HG03097 (cell line): ENCODE measurements around the gene CYP4A22.
"Not testable (repeated sequence)": the region's sequence is repeated elsewhere in the genome, so short reads cannot be mapped to it uniquely, and the experiment has no call there.

Source experiments
- ATAC-seq: cut with Tn5 transposase; IDR thresholded peaks from one replicate; pipeline ENCODE4 v1.9.1; 2021; ENCODE audit not compliant: unreplicated experiment, low FRiP score

Gene CYP4A22, protein sequence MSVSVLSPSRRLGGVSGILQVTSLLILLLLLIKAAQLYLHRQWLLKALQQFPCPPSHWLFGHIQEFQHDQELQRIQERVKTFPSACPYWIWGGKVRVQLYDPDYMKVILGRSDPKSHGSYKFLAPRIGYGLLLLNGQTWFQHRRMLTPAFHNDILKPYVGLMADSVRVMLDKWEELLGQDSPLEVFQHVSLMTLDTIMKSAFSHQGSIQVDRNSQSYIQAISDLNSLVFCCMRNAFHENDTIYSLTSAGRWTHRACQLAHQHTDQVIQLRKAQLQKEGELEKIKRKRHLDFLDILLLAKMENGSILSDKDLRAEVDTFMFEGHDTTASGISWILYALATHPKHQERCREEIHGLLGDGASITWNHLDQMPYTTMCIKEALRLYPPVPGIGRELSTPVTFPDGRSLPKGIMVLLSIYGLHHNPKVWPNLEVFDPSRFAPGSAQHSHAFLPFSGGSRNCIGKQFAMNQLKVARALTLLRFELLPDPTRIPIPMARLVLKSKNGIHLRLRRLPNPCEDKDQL

DNA sequence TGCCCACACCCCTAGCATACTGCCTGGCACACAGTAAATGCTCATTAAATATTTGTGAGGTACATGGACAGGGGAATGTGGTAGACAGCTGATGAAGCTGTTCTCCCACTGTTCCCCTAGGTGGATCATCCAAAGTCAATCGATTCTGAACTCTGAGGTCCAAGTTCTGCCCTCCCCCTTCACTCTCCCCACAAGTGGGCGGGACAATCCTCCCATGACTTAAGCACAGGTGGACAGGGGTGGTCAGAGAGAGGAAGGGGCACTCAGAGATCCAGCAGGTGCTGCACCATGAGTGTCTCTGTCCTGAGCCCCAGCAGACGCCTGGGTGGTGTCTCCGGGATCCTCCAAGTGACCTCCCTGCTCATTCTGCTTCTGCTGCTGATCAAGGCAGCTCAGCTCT is at the start of gene CYP4A22:
Gene CYP4A22, plus strand, starts transcription at position 244 of the 400 bp plus-strand sequence. Its CDS starts 45 bp downstream, at position 289.
- no peak for ATAC-seq

DNA sequence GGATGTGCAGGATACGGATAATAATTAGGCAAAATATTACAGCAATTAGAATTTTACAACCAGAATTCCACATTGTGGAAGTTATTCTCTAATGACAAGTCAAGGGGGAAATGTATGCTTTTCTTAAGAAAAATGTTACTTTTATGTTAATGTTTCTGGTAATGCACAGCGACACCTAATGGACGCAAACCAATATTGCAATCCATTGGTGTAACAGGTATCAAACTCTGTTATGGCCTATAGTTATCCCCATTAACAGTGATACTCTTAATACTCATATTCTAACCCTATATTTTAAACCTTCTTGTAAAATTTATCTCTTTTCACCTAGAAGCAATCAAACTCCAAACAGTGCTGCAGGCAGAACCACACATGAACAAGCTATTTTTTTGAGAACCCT is 47.9 kb upstream of the CYP4A22 start:
- ATAC-seq: not testable (repeated sequence)

DNA sequence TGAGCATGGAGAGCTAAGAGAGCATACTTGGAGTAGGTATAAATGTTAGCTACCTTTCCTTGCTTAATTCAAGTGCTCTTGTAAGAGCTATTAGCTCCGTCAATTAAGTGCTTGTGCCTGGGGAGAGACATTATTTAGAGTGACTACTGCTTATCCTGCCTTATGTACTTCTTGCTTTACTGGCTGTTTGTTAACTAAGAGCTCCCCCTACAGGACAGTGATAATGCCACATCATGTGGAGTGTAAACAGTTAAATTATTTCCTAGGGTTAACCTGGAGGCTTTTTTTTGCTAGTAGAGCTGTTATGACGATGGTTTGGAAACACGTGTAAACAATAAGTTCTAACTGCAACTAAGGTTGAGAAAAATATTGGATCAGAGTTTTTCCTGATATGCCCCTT is 45.8 kb upstream of the CYP4A22 start:
- not testable (repeated sequence) for ATAC-seq

GRCh38 chr1:47104816-47105215 is 32.4 kb upstream of the CYP4A22 start:
- no peak for ATAC-seq

DNA sequence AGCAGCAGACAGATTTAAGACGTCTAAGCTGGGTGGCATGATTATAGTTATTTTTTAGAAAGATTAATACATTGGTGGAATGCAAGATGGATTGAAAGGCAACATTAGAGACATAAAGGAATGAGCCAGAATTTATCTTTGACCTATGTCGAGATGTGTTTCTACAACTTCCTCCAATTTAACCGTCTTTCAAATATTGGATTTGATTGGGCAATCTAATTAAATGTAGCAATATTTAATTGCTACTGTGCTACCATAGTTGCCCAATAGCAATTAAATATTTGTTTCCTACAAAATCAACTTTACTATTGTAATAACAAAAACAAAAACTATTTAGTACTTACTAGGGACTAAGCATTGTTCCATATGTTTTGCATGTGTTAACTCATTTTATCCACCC is 30.4 kb upstream of the CYP4A22 start:
- no peak for ATAC-seq

DNA sequence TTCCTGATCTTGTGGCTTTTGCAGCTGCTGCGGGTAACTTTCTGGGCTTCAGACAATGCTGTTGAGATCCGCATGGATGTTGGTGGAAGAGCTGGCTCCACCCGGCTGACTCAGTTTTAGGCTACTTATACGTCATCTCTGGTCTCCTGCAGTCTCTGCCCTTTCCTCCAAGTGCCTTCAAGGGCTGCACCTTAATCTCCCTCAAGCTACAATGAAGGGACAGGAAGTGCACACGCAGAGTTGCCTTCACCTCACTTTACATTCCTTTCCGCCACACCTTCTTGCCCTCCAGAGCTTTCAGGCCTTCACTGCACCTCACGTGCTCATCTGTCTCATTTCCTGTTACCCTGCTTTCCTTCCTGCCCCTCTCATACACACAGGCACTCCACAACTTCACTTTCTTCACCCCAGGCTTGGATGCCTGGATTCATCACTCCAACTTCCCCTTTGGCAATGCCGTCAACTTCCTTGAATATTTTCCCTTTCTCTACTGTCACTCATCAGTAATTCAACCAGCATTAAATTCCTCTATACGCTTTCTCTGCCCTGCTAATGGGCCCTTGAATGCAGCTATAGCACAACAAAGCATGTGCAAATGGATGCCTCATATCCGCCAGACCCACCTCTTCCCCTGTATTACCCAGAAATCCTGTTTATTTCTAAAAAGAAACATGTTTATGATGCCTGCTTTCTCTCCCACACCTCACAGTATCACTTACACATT is 29.2 kb upstream of the CYP4A22 start:
- not testable (repeated sequence) for ATAC-seq

DNA sequence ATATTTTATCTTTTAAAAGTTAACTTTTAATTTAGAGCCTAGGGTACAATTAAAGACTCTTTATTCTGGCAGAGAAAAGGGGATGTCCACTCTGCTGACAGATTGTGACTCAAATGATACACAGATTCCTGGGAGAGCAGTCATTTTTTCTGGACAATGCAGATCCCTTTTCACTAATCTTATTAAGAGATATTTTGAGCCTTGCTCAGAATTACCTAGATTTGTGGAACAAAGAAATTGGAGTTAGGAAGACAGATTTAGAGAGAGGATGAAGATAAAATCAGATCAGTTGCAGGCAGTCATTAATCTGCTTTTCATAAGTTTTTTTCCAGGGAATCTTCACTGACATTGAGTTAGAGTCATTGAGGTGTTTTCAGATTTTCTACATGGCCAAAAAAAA is 27.8 kb upstream of the CYP4A22 start:
- ATAC-seq: not testable (repeated sequence)

- no peak for ATAC-seq
Observed at GRCh38 chr1:47113178-47113577, 24.1 kb upstream of the CYP4A22 start.

GRCh38 chr1:47121039-47121438 is 16.2 kb upstream of the CYP4A22 start:
- ATAC-seq: not testable (repeated sequence)

- not testable (repeated sequence) for ATAC-seq
Observed at GRCh38 chr1:47124834-47125233, 12.4 kb upstream of the CYP4A22 start.

DNA sequence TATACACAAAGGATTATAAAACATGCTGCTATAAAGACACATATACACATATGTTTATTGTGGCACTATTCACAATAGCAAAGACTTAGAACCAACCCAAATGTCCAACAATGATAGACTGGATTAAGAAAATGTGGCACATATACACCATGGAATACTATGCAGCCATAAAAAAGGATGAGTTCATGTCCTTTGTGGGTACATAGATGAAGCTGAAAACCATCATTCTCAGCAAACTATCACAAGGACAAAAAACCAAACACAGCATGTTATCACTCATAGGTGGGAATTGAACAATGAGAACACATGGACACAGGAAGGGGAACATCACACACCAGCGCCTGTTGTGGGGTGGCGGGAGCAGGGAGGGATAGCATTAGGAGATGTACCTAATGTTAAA is 10.2 kb upstream of the CYP4A22 start:
- not testable (repeated sequence) for ATAC-seq

- ATAC-seq: no peak
Observed at GRCh38 chr1:47128221-47128620, 9.0 kb upstream of the CYP4A22 start.

DNA sequence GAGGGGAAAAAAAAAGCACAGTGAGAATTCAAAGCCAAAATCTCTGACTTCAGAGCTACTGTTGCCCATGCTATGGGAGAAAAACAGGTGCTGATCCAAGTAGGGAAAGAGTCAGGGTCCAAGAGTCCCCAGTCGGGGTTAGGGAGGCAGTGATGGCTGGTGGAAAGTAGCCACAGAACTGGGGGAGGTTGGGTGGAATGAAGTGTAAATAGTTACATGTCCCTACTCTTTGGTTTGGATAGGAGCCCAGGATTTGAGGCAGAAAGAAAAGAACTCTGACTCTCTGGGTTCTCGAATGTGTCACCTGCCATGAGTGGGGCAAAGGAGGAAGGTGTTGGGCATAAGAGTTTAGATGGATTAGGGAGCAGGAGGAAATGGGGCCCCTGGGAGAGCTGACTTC is 8.4 kb upstream of the CYP4A22 start:
- ATAC-seq: not testable (repeated sequence)

DNA sequence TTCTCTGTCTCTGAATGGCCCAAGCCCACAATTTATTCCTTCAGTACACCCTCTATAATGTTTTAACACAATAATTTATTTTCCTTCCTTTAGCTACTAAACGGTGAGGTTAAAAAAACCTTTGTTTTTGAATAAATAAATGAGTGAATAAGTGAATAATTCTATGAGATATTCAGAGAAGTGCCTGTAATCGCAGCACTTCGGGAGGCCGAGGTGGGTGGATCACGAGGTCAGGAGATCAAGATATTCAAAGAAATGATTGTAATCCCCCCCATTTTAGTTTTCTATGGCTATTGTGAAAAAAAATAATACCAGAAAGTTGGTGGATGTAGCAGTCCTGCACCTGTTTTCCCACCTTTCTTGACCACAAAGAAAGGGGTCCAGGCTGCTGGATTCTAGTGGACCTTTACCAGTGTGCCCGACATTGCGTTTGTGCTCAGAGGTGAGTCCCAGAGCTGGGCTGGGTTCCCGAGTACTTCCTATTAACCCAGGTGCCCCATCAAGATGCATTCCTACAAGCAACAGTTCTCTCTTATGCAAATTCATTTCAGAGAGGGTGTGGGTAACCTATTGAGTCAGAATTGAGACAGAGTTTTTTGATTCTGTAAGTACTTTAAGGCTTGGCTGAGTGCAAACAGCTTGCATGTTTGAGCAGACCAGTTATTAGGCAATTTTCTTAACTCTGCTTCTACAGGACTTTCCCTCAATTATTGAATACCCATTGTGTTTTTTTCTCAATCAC is 7.6 kb upstream of the CYP4A22 start:
- not testable (repeated sequence) for ATAC-seq

GRCh38 chr1:47132665-47133064 is 4.6 kb upstream of the CYP4A22 start:
- ATAC-seq: not testable (repeated sequence)

DNA sequence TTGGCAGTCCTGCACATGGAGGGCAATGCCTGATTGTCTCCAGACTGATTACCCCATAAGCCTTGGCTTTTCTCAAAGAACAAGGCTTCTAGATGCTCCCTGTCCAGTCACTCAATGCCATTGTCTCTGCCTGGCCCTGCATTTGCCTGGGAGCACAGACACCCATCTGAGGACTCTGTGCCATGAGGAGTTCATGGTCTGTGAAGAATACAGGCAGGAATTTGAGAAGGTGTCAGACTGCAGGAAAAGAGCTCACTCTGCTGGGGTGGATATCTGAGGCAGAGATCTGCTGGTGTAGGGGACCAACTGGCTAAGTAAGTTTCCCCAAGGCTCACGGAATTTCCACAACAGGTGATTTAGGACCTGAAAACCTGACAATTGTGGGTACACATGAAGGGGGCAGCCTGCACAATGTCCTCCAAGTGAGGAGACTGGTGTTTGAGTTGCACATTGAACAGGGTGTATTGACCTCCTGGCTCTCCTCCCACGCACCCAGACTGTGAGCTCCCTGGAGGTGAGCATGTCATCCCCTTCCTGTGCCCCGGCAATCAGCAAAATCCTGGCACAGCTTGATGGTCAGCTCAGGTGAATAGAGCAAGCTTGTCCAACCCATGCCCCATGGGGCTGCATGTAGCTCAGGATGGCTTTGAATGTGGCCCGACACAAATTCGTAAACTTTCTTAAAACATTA is 829 bp downstream of the CYP4A22 start:
- no peak for ATAC-seq

DNA sequence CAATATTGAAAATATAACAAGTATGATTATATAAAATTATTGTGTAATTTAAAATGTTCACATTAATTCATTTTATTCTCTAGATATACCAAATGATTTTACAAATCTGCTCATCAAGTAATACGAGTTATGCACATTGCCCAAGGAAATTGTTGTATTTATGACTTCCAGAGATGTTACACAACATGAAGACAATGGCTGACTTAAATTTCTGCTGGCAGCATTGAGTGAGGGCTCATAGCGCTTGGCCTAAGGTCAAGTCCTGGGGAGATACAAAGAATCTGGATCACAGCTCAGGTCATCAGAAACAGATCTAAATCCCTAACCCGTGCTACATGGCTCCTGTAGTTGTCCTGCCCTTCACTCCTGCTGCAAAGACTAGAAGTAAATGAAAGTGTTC is 3.1 kb downstream of the CYP4A22 start:
- ATAC-seq: not testable (repeated sequence)

- not testable (repeated sequence) for ATAC-seq
Observed at GRCh38 chr1:47143654-47144053, 6.4 kb downstream of the CYP4A22 start.

GRCh38 chr1:47146495-47146894 is 9.3 kb downstream of the CYP4A22 start:
- not testable (repeated sequence) for ATAC-seq
